K562 (cell line): ENCODE measurements around the gene NAV2.

Experiments used
- ARHGAP35 ChIP-seq: fragments of 450-650 bp; IDR thresholded peaks from 2 replicates; pipeline ENCODE4 v1.6.1; 2018; ENCODE audit not compliant: partially characterized antibody
- EP300 ChIP-seq: IDR thresholded peaks from 2 replicates; pipeline ENCODE4 v1.6.1; 2012; ENCODE audit warnings: low read length, improper control_type of control experiment
- HMG20A ChIP-seq: fragments of 450-650 bp; formaldehyde crosslinking; conservative IDR thresholded peaks from 2 replicates; pipeline ENCODE4 v1.4.0; 2020; ENCODE audit warnings: mild to moderate bottlenecking, mixed read lengths
- L3MBTL2 ChIP-seq: fragments of 450-650 bp; IDR thresholded peaks from 2 replicates; pipeline ENCODE4 v1.6.1; 2016; ENCODE audit warnings: mild to moderate bottlenecking, moderate library complexity
- NFYB ChIP-seq: IDR thresholded peaks from 2 replicates; pipeline ENCODE4 v1.6.1; 2011; ENCODE audit warnings: mild to moderate bottlenecking, moderate library complexity; ENCODE audit not compliant: insufficient read length; ENCODE audit errors: extremely low read depth
- NR1H2 ChIP-seq: sonication (generic); formaldehyde crosslinking; IDR thresholded peaks from 2 replicates; pipeline ENCODE4 v1.4.0; 2020; ENCODE audit warnings: mild to moderate bottlenecking, missing genetic modification reagents
- SOX6 ChIP-seq: fragments of 450-650 bp; IDR thresholded peaks from 2 replicates; pipeline ENCODE4 v1.6.1; 2014; ENCODE audit warnings: mild to moderate bottlenecking
- STAG1 ChIP-seq: sonication (generic); formaldehyde crosslinking; IDR thresholded peaks from 2 replicates; pipeline ENCODE4 v1.5.0; 2020; ENCODE audit warnings: missing genetic modification reagents, borderline replicate concordance
- STAT5B ChIP-seq: fragments of 250-450 bp; sonication (Bioruptor Pico); IDR thresholded peaks from 2 replicates; pipeline ENCODE4 v1.8.0; 2021; ENCODE audit warnings: mild to moderate bottlenecking, inconsistent platforms
- TCF3 ChIP-seq: sonication (generic); formaldehyde crosslinking; IDR thresholded peaks from 2 replicates; pipeline ENCODE4 v1.4.0; 2020; ENCODE audit warnings: mild to moderate bottlenecking, missing genetic modification reagents
- ZNF766 ChIP-seq: fragments of 200-800 bp; sonication (Bioruptor generic); conservative IDR thresholded peaks from 2 replicates; pipeline ENCODE4 v1.6.1; 2016; ENCODE audit warnings: missing genetic modification characterization, missing compliant biosample characterization
- ZNF830 ChIP-seq: fragments of 250-450 bp; sonication (Bioruptor Pico); IDR thresholded peaks from 2 replicates; pipeline ENCODE4 v1.5.0; 2021; ENCODE audit warnings: mild to moderate bottlenecking
- TF ChIP-seq, protein P1 (sequence below): sonication (generic); formaldehyde crosslinking; IDR thresholded peaks from 2 replicates; pipeline ENCODE4 v1.9.0; 2022; ENCODE audit warnings: mild to moderate bottlenecking, missing genetic modification reagents

DNA sequence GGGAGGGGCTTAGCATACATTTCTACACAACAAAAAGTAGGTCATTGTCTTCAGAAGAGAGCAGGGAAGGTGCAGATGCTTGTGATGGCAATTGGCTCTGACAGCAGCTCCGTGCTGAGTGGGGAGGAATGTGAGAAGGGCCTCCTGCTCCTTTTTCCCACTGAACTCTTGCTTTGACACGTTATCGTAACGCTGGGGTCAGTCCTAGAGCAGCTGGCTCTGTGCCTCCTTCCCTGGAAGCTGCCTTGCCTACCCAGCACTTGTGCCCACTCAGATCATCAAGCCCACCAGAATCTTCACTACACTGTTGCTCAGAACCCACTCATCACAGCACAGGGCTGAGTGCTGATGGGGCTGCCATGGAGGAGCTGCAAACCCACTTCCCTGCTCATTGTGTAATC lies 14.9 kb upstream of the NAV2 start:
- no peak for TF ChIP-seq SOX6
- no peak for TF ChIP-seq TCF3 (CRISPR knock-in tag)
- TF ChIP-seq ZNF830 (CRISPR knock-in tag), result no peak
- TF ChIP-seq L3MBTL2, result no peak
- no peak for TF ChIP-seq NFYB
- TF ChIP-seq ZNF766 (CRISPR knock-in tag), result no peak
- TF ChIP-seq, protein P1, sequence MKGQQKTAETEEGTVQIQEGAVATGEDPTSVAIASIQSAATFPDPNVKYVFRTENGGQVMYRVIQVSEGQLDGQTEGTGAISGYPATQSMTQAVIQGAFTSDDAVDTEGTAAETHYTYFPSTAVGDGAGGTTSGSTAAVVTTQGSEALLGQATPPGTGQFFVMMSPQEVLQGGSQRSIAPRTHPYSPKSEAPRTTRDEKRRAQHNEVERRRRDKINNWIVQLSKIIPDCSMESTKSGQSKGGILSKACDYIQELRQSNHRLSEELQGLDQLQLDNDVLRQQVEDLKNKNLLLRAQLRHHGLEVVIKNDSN, result no peak
- no peak for TF ChIP-seq HMG20A
- TF ChIP-seq STAT5B (CRISPR knock-in tag), result no peak
- TF ChIP-seq EP300, result no peak
- TF ChIP-seq ARHGAP35, result no peak
- TF ChIP-seq STAG1 (CRISPR knock-in tag), result no peak
- TF ChIP-seq NR1H2, result no peak
